AML-193 (cell line): ENCODE measurements around the gene ECHDC1.
"Not testable (repeated sequence)": the region's sequence is repeated elsewhere in the genome, so short reads cannot be mapped to it uniquely, and the experiment has no call there.

Experiments
- DNase-seq, 2 experiments: peaks; one replicate each; lab custom pipeline; 2025; lab: John Stamatoyannopoulos, UW

ECHDC1 gene

GRCh38 chr6:127342296-127342945, 988 bp downstream of the ECHDC1 start:
- peak; percentile 26 to 32 for DNase-seq

- peak; percentile 38 to 42 for DNase-seq
Measured at GRCh38 chr6:127341471-127342202, 1.8 kb downstream of the ECHDC1 start.

- no peak for DNase-seq
Measured at GRCh38 chr6:127340171-127340570, 3.2 kb downstream of the ECHDC1 start.

GRCh38 chr6:127338936-127339335, 4.5 kb downstream of the ECHDC1 start:
- no peak for DNase-seq

GRCh38 chr6:127332383-127332961, 10.9 kb downstream of the ECHDC1 start:
- DNase-seq: no peak

GRCh38 chr6:127331256-127331655, 12.2 kb downstream of the ECHDC1 start:
- not testable (repeated sequence) for DNase-seq

- DNase-seq: no peak
Measured at GRCh38 chr6:127328043-127328609, 15.3 kb downstream of the ECHDC1 start.

- no peak for DNase-seq
Measured at GRCh38 chr6:127319686-127320085, 23.7 kb downstream of the ECHDC1 start.

- DNase-seq: peak; percentile 56 to 63
Measured at GRCh38 chr6:127317388-127318128, 25.9 kb downstream of the ECHDC1 start.

GRCh38 chr6:127305741-127306140, 37.7 kb downstream of the ECHDC1 start:
- DNase-seq: no peak

GRCh38 chr6:127303917-127304316, 39.5 kb downstream of the ECHDC1 start:
- DNase-seq: no peak

GRCh38 chr6:127302728-127303660, 40.4 kb downstream of the ECHDC1 start:
- DNase-seq: peak; percentile 79 to 85

GRCh38 chr6:127301199-127301700, 42.2 kb downstream of the ECHDC1 start:
- no peak for DNase-seq

- DNase-seq: no peak
Measured at GRCh38 chr6:127300411-127300810, 43.0 kb downstream of the ECHDC1 start.

GRCh38 chr6:127299522-127300240, 43.7 kb downstream of the ECHDC1 start:
- no peak for DNase-seq

GRCh38 chr6:127298475-127298874, 44.9 kb downstream of the ECHDC1 start:
- DNase-seq: no peak

GRCh38 chr6:127297502-127298070, 45.8 kb downstream of the ECHDC1 start:
- no peak for DNase-seq

GRCh38 chr6:127291495-127291894, 51.9 kb downstream of the ECHDC1 start:
- DNase-seq: no peak

GRCh38 chr6:127290391-127291265, 52.8 kb downstream of the ECHDC1 start:
- no peak for DNase-seq
